GM23338 (cell line): Measurements from ENCODE around the gene PIM2. TPM values are rescaled to one million over a fixed set of nuclear protein-coding genes. Genes with fewer than 3 reads are reported as not detected.

Experiments used
- ATAC-seq: fragments of 200-7000 bp; cut with Tn5 transposase; 3 replicates; pipeline ENCODE4 v1.9.1; 2020
- DNase-seq: peaks from one replicate; pipeline ENCODE4 v3.0.0-alpha.2; 2015; ENCODE audit warnings: low spot score
- H2AFZ ChIP-seq: fragments of 200-600 bp; sonication (generic); 2 replicates; pipeline ENCODE4 v1.8.0; 2016; ENCODE audit warnings: antibody characterized with exemption, mild to moderate bottlenecking, moderate library complexity
- H3F3A ChIP-seq: fragments of 200-600 bp; sonication (generic); replicated peaks from 2 replicates; pipeline ENCODE4 v1.8.0; 2017; ENCODE audit warnings: antibody characterized with exemption, mixed run types, low read depth
- H3K27ac ChIP-seq: fragments of 200-600 bp; sonication (generic); 2 replicates; pipeline ENCODE4 v1.6.1; 2016; ENCODE audit warnings: low read depth
- H3K27me3 ChIP-seq: fragments of 200-600 bp; sonication (generic); 2 replicates; pipeline ENCODE4 v1.8.0; 2016; ENCODE audit warnings: mild to moderate bottlenecking, mixed run types, moderate library complexity; ENCODE audit not compliant: insufficient read depth
- H3K36me3 ChIP-seq: fragments of 200-600 bp; sonication (generic); 2 replicates; pipeline ENCODE4 v1.8.0; 2016; ENCODE audit warnings: mild to moderate bottlenecking; ENCODE audit not compliant: insufficient read depth
- H3K4me1 ChIP-seq: fragments of 200-600 bp; sonication (generic); 2 replicates; pipeline ENCODE4 v1.8.0; 2016; ENCODE audit warnings: mild to moderate bottlenecking, moderate library complexity; ENCODE audit not compliant: insufficient read depth
- H3K4me2 ChIP-seq: fragments of 200-600 bp; sonication (generic); 2 replicates; pipeline ENCODE4 v1.7.1; 2017; ENCODE audit warnings: mixed run types
- H3K4me3 ChIP-seq: fragments of 200-600 bp; sonication (generic); 2 replicates; pipeline ENCODE4 v1.6.1; 2016; ENCODE audit warnings: mixed run types
- H3K79me2 ChIP-seq: fragments of 200-600 bp; sonication (generic); replicated peaks from 2 replicates; pipeline ENCODE4 v1.8.0; 2017; ENCODE audit warnings: mild to moderate bottlenecking; ENCODE audit not compliant: insufficient read depth
- H3K9me2 ChIP-seq: fragments of 200-600 bp; sonication (generic); 2 replicates; pipeline ENCODE4 v1.8.0; 2017; ENCODE audit not compliant: insufficient read depth
- H4K20me1 ChIP-seq: fragments of 200-600 bp; sonication (generic); replicated peaks from 2 replicates; pipeline ENCODE4 v1.8.0; 2017; ENCODE audit warnings: mild to moderate bottlenecking; ENCODE audit not compliant: insufficient read depth
- H3K27ac Mint-ChIP-seq: 2 replicates; pipeline ENCODE4 v1.8.0; 2020; ENCODE audit warnings: inconsistent platforms, mild to moderate bottlenecking, moderate library complexity, mixed read lengths
- H3K27me3 Mint-ChIP-seq: 3 replicates; pipeline ENCODE4 v1.8.0; 2022; ENCODE audit warnings: low read depth, mild to moderate bottlenecking, moderate library complexity, mixed read lengths, inconsistent platforms; ENCODE audit not compliant: insufficient read depth, poor library complexity
- H3K36me3 Mint-ChIP-seq: 3 replicates; pipeline ENCODE4 v1.8.0; 2021; ENCODE audit warnings: low read depth, mild to moderate bottlenecking, inconsistent platforms, moderate library complexity, mixed read lengths
- H3K4me1 Mint-ChIP-seq: 3 replicates; pipeline ENCODE4 v1.8.0; 2020; ENCODE audit warnings: mild to moderate bottlenecking, inconsistent platforms, mixed read lengths
- H3K4me3 Mint-ChIP-seq: 3 replicates; pipeline ENCODE4 v1.8.0; 2021; ENCODE audit warnings: moderate library complexity, mild to moderate bottlenecking, inconsistent platforms, mixed read lengths
- H3K9me3 Mint-ChIP-seq: 3 replicates; pipeline ENCODE4 v1.8.0; 2020; ENCODE audit warnings: moderate library complexity, mild to moderate bottlenecking, inconsistent platforms, mixed read lengths
- CREB1 ChIP-seq: fragments of 250-450 bp; sonication (Bioruptor Pico); IDR thresholded peaks from 2 replicates; pipeline ENCODE4 v1.5.0; 2020; ENCODE audit warnings: low read depth, mild to moderate bottlenecking, moderate library complexity
- EZH2phosphoT487 ChIP-seq: fragments of 200-600 bp; sonication (generic); IDR thresholded peaks from one replicate; pipeline ENCODE4 v1.8.1; 2018; ENCODE audit warnings: antibody characterized with exemption; ENCODE audit not compliant: unreplicated experiment
- JUNB ChIP-seq: IDR thresholded peaks from one replicate; pipeline ENCODE4 v1.6.1; 2016; ENCODE audit warnings: antibody characterized with exemption; ENCODE audit not compliant: unreplicated experiment
- NANOG ChIP-seq: IDR thresholded peaks from 2 replicates; pipeline ENCODE4 v1.6.1; 2016; ENCODE audit warnings: antibody characterized with exemption, borderline replicate concordance
- POLR2AphosphoS5 ChIP-seq: IDR thresholded peaks from 2 replicates; pipeline ENCODE4 v1.6.1; 2016; ENCODE audit warnings: antibody characterized with exemption, low read depth
- ZNF462 ChIP-seq: fragments of 250-450 bp; sonication (Bioruptor Pico); IDR thresholded peaks from 2 replicates; pipeline ENCODE4 v1.5.0; 2020; ENCODE audit warnings: mild to moderate bottlenecking, moderate library complexity
- polyA plus RNA-seq: library from polyadenylated mRNA; unstranded; fragments of >200 nt; fragmentation: Nextera tagmentation; extraction: Ambion mirVana; gene quantifications from 2 replicates; pipeline ENCODE4 v1.2.1, GENCODE V29; 2016
- total RNA-seq: library from RNA; depleted of rRNA; stranded (reverse); fragments of >200 nt; shearing (Covaris generic); gene quantifications from 2 replicates; pipeline ENCODE4 v1.2.3, GENCODE V29; 2014

PIM2 gene
- total and polyA plus RNA-seq, 2 experiments from 2014 or later, result 237 to 359 TPM

DNA sequence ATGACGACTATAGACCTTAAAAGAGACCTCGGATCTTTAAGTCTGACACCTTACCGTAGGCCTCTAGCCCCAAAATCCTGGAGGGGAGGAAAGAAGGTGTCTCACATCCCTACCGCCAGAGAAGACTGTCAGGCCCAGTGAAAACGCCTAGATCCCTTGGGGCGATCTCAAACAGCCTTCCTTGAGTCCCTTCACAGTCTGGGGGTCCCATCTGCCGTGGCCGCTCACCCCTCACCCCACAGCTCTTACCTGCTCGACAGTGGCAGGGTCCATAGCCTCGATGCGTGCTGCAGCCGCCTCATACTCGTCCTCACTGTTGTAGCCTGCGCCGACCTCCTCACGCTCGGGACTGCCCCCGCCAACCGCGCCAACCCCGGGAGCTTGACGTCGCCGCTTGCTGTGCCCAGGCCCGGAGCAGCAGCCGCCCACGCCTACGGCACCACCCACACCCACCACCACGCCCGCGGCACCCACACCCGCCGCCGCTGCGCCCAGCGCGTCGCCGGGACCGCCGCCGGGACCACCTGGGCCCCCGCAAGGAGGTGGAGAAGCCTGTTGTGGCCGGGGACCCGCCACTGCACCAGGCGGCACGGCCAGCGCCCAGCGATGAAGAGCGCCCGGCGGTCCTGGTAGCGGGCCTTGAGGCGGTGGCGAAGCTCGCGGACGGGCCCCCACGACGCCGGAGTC lies 38.0 kb upstream of the PIM2 start (continued):
- TF ChIP-seq ZNF462 (CRISPR knock-in tag) (no peak), NANOG (no peak), JUNB (no peak)

DNA sequence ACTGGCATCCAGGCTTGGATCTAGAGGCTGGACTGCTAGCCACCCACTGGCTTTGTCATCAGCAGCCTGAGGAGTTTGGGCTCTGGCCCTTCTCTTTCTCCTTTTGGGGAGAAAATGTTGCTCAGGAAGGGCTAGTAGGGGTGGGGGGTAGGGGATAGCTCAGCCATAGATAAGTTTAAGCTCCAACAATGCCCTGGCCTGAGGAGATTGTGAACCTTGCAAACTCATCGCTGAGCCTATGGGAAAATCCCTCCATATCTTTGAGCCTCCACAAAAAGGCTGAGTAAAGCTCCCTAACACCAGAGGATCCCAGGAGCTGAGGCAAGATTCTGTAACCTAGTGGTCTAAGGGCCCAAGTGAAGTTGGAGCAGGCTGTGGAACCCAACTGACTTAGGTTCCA lies 29.8 kb upstream of the PIM2 start:
- ATAC-seq (no peak), DNase-seq (no peak)
- no peak overlapping the region for H3K4me2 ChIP-seq
- peaks cover 4% of the 10 kb centered on the region; the same call in 2 of the 3 replicates for H3K4me1 Mint-ChIP-seq
- peaks cover 48% of the 10 kb centered on the region for H3K79me2 ChIP-seq
- H3K9me3 Mint-ChIP-seq, result no peaks in the 10 kb centered on the region
- peaks cover 6% of the 10 kb centered on the region; the same call in 2 of the 3 replicates for H3K36me3 Mint-ChIP-seq
- no peak overlapping the region for H3K27ac Mint-ChIP-seq
- no peak overlapping the region for H2AFZ ChIP-seq
- H3K9me2 ChIP-seq, result no peaks in the 10 kb centered on the region
- H3K27me3 ChIP-seq, result no peaks in the 10 kb centered on the region
- H3K4me3 Mint-ChIP-seq, result no peak overlapping the region
- H3K36me3 ChIP-seq, result no peaks in the 10 kb centered on the region
- no peak overlapping the region for H3K27ac ChIP-seq
- H4K20me1 ChIP-seq, result no peaks in the 10 kb centered on the region; the same call in 1 of the 2 replicates
- no peaks in the 10 kb centered on the region for H3K4me1 ChIP-seq
- TF ChIP-seq EZH2phosphoT487, result no peak
- no peak for TF ChIP-seq CREB1 (CRISPR knock-in tag)
- TF ChIP-seq POLR2AphosphoS5, result no peak
- H3K4me3 ChIP-seq, result no peak overlapping the region
- peaks cover 6% of the 10 kb centered on the region for H3K27me3 Mint-ChIP-seq
- H3F3A ChIP-seq, result no peaks in the 10 kb centered on the region
